HepG2 (cell line): Measurements from ENCODE around the gene GNAL. TPM values are rescaled to one million over a fixed set of nuclear protein-coding genes. Genes with fewer than 3 reads are reported as not detected.

ENCODE experiments used
- ATAC-seq: fragments of 200-7000 bp; cut with Tn5 transposase; 3 replicates; pipeline ENCODE4 v1.9.1; 2020; ENCODE audit warnings: mild to moderate bottlenecking, moderate library complexity
- BruUV-seq: library from RNA; stranded (reverse); fragments of 400-500 nt; replicated peaks from 2 replicates; lab custom pipeline; 2021; lab: Mats Ljungman, UMichigan
- CTCF ChIA-PET: fragments of 300-600 bp; formaldehyde crosslinking; extraction: SDS; loops from one replicate; lab custom pipeline; 2021; ENCODE audit warnings: low total read pairs, inconsistent platforms, low intra/inter-chr PET ratio; lab: Yijun Ruan, JAX
- POLR2A ChIA-PET: fragments of 350-600 bp; sonication (Branson Sonifier 250); formaldehyde crosslinking; loops from one replicate; lab custom pipeline; 2020; ENCODE audit warnings: antibody characterized with exemption, inconsistent platforms; lab: Yijun Ruan, JAX
- DNase-seq: peaks from one replicate; pipeline ENCODE4 v3.0.0-alpha.2; 2015; ENCODE audit warnings: low spot score
- FAIRE-seq: peaks from 3 replicates; lab custom pipeline; 2011; peaks lifted over from hg19 to GRCh38; lab: Jason Lieb, UNC
- H2AFZ ChIP-seq: one replicate; pipeline ENCODE4 v1.6.1; 2011; ENCODE audit warnings: low read length, inconsistent platforms
- H3K27ac ChIP-seq: fragments of 300-600 bp; 3 replicates; pipeline ENCODE4 v1.8.0; 2011; ENCODE audit warnings: mixed run types, mild to moderate bottlenecking, mixed read lengths, low read length, inconsistent platforms; ENCODE audit not compliant: insufficient read depth; ENCODE audit errors: extremely low read length
- H3K27me3 ChIP-seq, 2 experiments: fragments of 200-600 bp in 1 of 2; 2 replicates in 1 of 2; 3 replicates in 1 of 2; pipeline versions ENCODE4 v1.6.0 to v1.8.0; 2011; ENCODE audit warnings: low read length in 2 of 2, mild to moderate bottlenecking in 2 of 2, moderate library complexity in 2 of 2, inconsistent platforms in 1 of 2; ENCODE audit not compliant: insufficient read depth in 2 of 2, control insufficient read depth in 1 of 2
- H3K36me3 ChIP-seq, 2 experiments: fragments of 200-600 bp in 1 of 2; replicated peaks in 1 of 2; 2 replicates in 1 of 2; 3 replicates in 1 of 2; pipeline versions ENCODE4 v1.5.1 to v1.8.0; 2011; ENCODE audit warnings: low read length in 2 of 2, inconsistent platforms in 1 of 2; ENCODE audit not compliant: insufficient read depth in 2 of 2, control insufficient read depth in 1 of 2
- H3K4me1 ChIP-seq: 2 replicates; pipeline ENCODE4 v1.5.1; 2012; ENCODE audit warnings: low read length, inconsistent platforms; ENCODE audit not compliant: insufficient read depth
- H3K4me2 ChIP-seq: 2 replicates; pipeline ENCODE4 v1.6.0; 2011; ENCODE audit warnings: low read depth, low read length, inconsistent platforms
- H3K4me3 ChIP-seq, 3 experiments: fragments of 200-600 bp in 1 of 3; sonication (generic), shearing (Covaris generic) in 1 of 3; replicated peaks in 1 of 3; 2 replicates each; pipeline ENCODE4 v1.5.1; 2011 to 2016; ENCODE audit warnings: low read length in 3 of 3, inconsistent platforms in 2 of 3, low read depth in 2 of 3, mild to moderate bottlenecking in 2 of 3, control low read depth in 1 of 3, mixed read lengths in 1 of 3; ENCODE audit not compliant: insufficient read depth in 1 of 3
- H3K79me2 ChIP-seq: one replicate; pipeline ENCODE4 v1.6.1; 2011; ENCODE audit warnings: low read length, inconsistent platforms; ENCODE audit not compliant: insufficient read depth
- H3K9ac ChIP-seq: 2 replicates; pipeline ENCODE4 v1.6.0; 2011; ENCODE audit warnings: mild to moderate bottlenecking, low read depth, low read length, inconsistent platforms; ENCODE audit not compliant: insufficient read depth
- H3K9me3 ChIP-seq: 2 replicates; pipeline ENCODE4 v1.5.1; 2012; ENCODE audit warnings: mild to moderate bottlenecking, low read length
- H4K20me1 ChIP-seq: 2 replicates; pipeline ENCODE4 v1.6.0; 2011; ENCODE audit warnings: inconsistent platforms, mild to moderate bottlenecking, low read length, moderate library complexity; ENCODE audit not compliant: insufficient read depth
- DNMT1 ChIP-seq: sonication (generic); formaldehyde crosslinking; IDR thresholded peaks from 2 replicates; pipeline ENCODE4 v1.5.1; 2020; ENCODE audit warnings: mild to moderate bottlenecking, missing genetic modification reagents
- FOSL2 ChIP-seq: sonication (generic); formaldehyde crosslinking; IDR thresholded peaks from 2 replicates; pipeline ENCODE4 v1.4.0; 2020; ENCODE audit warnings: missing genetic modification reagents
- MAFG ChIP-seq: sonication (generic); formaldehyde crosslinking; IDR thresholded peaks from 2 replicates; pipeline ENCODE4 v1.5.1; 2020; ENCODE audit warnings: mild to moderate bottlenecking, missing genetic modification reagents
- PCBP2 ChIP-seq: fragments of 200-400 bp; formaldehyde crosslinking; optimal IDR thresholded peaks from 2 replicates; pipeline ENCODE3; 2018; ENCODE audit warnings: low read length, low read depth; ENCODE audit not compliant: poor library complexity, severe bottlenecking
- PPARG ChIP-seq: conservative IDR thresholded peaks from 2 replicates; pipeline ENCODE4 v1.6.1; 2016; ENCODE audit warnings: missing biosample characterization, missing genetic modification reagents
- SKI ChIP-seq: fragments of 450-650 bp; IDR thresholded peaks from one replicate; pipeline ENCODE4 v1.6.1; 2018; ENCODE audit warnings: mild to moderate bottlenecking; ENCODE audit not compliant: partially characterized antibody
- YY1 ChIP-seq: IDR thresholded peaks from 2 replicates; pipeline ENCODE4 v1.6.1; 2011; ENCODE audit warnings: low read length, low read depth, moderate library complexity, mild to moderate bottlenecking; ENCODE audit not compliant: insufficient read depth, insufficient replicate concordance
- ZBTB21 ChIP-seq: sonication (generic); formaldehyde crosslinking; IDR thresholded peaks from 2 replicates; pipeline ENCODE4 v1.4.0; 2020; ENCODE audit warnings: missing genetic modification reagents
- ZBTB8A ChIP-seq: sonication (generic); formaldehyde crosslinking; IDR thresholded peaks from 2 replicates; pipeline ENCODE4 v1.4.0; 2020; ENCODE audit warnings: mild to moderate bottlenecking, low read depth, missing genetic modification reagents, borderline replicate concordance
- ZFAT ChIP-seq: sonication (generic); formaldehyde crosslinking; conservative IDR thresholded peaks from 2 replicates; pipeline ENCODE4 v1.8.1; 2023; ENCODE audit warnings: missing genetic modification reagents, inconsistent platforms
- ZNF263 ChIP-seq: sonication (generic); formaldehyde crosslinking; IDR thresholded peaks from 2 replicates; pipeline ENCODE4 v1.4.0; 2020; ENCODE audit warnings: missing genetic modification reagents
- ZNF550 ChIP-seq: sonication (generic); formaldehyde crosslinking; IDR thresholded peaks from 2 replicates; pipeline ENCODE4 v1.4.0; 2020; ENCODE audit warnings: mild to moderate bottlenecking, missing genetic modification reagents, borderline replicate concordance
- ZNF614 ChIP-seq: IDR thresholded peaks from 2 replicates; pipeline ENCODE4 v1.6.1; 2018; ENCODE audit warnings: missing biosample characterization, missing genetic modification reagents, inconsistent platforms, borderline replicate concordance
- ZNF615 ChIP-seq: sonication (generic); formaldehyde crosslinking; IDR thresholded peaks from 2 replicates; pipeline ENCODE4 v1.5.0; 2020; ENCODE audit warnings: mild to moderate bottlenecking, missing genetic modification reagents, borderline replicate concordance
- ZNF644 ChIP-seq: IDR thresholded peaks from 2 replicates; pipeline ENCODE4 v1.6.1; 2016; ENCODE audit warnings: low read depth
- ZNF7 ChIP-seq: IDR thresholded peaks from 2 replicates; pipeline ENCODE4 v1.6.1; 2016; ENCODE audit warnings: missing biosample characterization, missing genetic modification reagents
- ZNF816 ChIP-seq: sonication (generic); formaldehyde crosslinking; IDR thresholded peaks from 2 replicates; pipeline ENCODE4 v1.8.0; 2022; ENCODE audit warnings: missing genetic modification reagents, mild to moderate bottlenecking, borderline replicate concordance
- WGBS: methylation state at CpG from one replicate; pipeline ENCODE4 v1.1.6; 2017; ENCODE audit warnings: low lambda C conversion rate; 5-methylcytosine and 5-hydroxymethylcytosine counted together
- in situ Hi-C: cut with HindIII; loops from 2 replicates; pipeline ENCODE4 v1.10.0; 2017; ENCODE audit warnings: low pct_unique_long_range_greater_than_20kb; ENCODE audit not compliant: extremely low pct_ligation_motif_present
- intact Hi-C: fragments of 100-400 bp; cut with micrococcal nuclease; formaldehyde crosslinking; loops from one replicate; pipeline ENCODE4 v1.10.0; 2022; ENCODE audit not compliant: unreplicated experiment
- polyA plus RNA-seq, 8 experiments: library from polyadenylated mRNA; depleted of rRNA in 3 of 8; stranded (reverse) in 7 of 8; unstranded in 1 of 8; fragments of >200 nt; fragmentation: Illumina TruSeq in 4 of 8; extraction: Trizol in 4 of 8; gene quantifications; 2 replicates each; pipeline versions ENCODE4 v1.2.1 to v1.2.3, GENCODE V29; 2011 to 2016; ENCODE audit warnings: low read depth in 4 of 8, missing spikeins in 1 of 8, mixed read lengths in 1 of 8; ENCODE audit not compliant: insufficient read depth in 1 of 8
- total RNA-seq, 5 experiments: library from RNA; depleted of rRNA; stranded (reverse); fragments of >200 nt; fragmentation: Illumina TruSeq; extraction: Trizol; gene quantifications; 2 replicates each; pipeline ENCODE4 v1.2.3, GENCODE V29; 2016; ENCODE audit warnings: low read depth in 1 of 5
- TF ChIP-seq, protein P1 (sequence below): sonication (generic); formaldehyde crosslinking; IDR thresholded peaks from 2 replicates; pipeline ENCODE4 v1.8.1; 2023; ENCODE audit warnings: mild to moderate bottlenecking, inconsistent platforms, moderate library complexity, missing genetic modification reagents, borderline replicate concordance
- TF ChIP-seq, protein P2 (sequence below): sonication (generic); formaldehyde crosslinking; conservative IDR thresholded peaks from 2 replicates; pipeline ENCODE4 v1.4.0; 2020; ENCODE audit warnings: missing genetic modification reagents

GNAL gene
- total and polyA plus RNA-seq, 2 of the 13 experiments (the other 11 are each of a cell fraction or from before 2014, with no cell fraction given): 0.87 to 1.4 TPM

DNA sequence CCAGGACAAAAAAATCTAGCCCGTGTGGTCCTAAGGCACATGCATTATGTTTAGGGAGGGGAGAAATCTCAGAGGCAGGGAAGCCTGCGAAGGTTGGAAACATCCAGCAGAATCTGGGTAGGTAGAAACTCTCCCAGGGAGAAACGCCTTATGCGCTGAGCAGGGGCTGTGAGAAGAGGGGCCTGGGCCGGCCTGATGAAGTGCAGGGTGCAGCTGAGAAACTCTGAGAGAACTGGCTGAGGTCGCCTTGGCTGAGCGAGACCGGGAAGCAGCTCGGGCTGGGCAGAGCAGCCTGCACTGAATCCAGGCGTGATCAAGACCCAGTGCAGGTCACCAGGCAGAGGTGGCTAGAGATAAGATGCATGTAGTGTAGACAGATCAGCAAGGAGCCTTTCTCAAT lies 177.3 kb downstream of the GNAL start:
- no peak for ATAC-seq
- no TSS peak for BruUV-seq

More for the DNA sequence above, 177.3 kb downstream of the GNAL start:
- no peak overlapping the region for H3K4me2 ChIP-seq
- H4K20me1 ChIP-seq: no peaks in the 10 kb centered on the region
- POLR2A ChIA-PET: interaction anchor here (1.7 kb wide), 1 partner anchor 10 kb away, joined by 4 read pairs; no protein-coding TSS in a partner anchor
- no peaks in the 10 kb centered on the region for H3K9me3 ChIP-seq
- DNase-seq: no peak
- H3K9ac ChIP-seq: no peak overlapping the region
- H2AFZ ChIP-seq: no peak overlapping the region
- no peaks in the 10 kb centered on the region for H3K79me2 ChIP-seq
- H3K36me3 ChIP-seq: no peaks in the 10 kb centered on the region
- CTCF ChIA-PET: no interaction called here
- no peak for TF ChIP-seq ZNF263 (CRISPR knock-in tag)
- TF ChIP-seq ZNF644: no peak
- no peak for TF ChIP-seq YY1
- TF ChIP-seq ZNF615: no peak
- no peak for TF ChIP-seq ZNF7
- TF ChIP-seq PPARG (CRISPR knock-in tag): no peak
- TF ChIP-seq, protein P1, sequence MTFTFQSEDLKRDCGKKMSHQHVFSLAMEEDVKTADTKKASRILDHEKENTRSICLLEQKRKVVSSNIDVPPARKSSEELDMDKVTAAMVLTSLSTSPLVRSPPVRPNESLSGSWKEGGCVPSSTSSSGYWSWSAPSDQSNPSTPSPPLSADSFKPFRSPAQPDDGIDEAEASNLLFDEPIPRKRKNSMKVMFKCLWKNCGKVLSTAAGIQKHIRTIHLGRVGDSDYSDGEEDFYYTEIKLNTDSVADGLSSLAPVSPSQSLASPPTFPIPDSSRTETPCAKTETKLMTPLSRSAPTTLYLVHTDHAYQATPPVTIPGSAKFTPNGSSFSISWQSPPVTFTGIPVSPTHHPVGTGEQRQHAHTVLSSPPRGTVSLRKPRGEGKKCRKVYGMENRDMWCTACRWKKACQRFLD (CRISPR knock-in tag): no peak
- no peak for TF ChIP-seq FOSL2 (CRISPR knock-in tag)
- TF ChIP-seq ZNF614: no peak
- no peak for TF ChIP-seq ZBTB21
- TF ChIP-seq DNMT1: no peak
- TF ChIP-seq ZBTB8A (CRISPR knock-in tag): no peak
- TF ChIP-seq, protein P2, sequence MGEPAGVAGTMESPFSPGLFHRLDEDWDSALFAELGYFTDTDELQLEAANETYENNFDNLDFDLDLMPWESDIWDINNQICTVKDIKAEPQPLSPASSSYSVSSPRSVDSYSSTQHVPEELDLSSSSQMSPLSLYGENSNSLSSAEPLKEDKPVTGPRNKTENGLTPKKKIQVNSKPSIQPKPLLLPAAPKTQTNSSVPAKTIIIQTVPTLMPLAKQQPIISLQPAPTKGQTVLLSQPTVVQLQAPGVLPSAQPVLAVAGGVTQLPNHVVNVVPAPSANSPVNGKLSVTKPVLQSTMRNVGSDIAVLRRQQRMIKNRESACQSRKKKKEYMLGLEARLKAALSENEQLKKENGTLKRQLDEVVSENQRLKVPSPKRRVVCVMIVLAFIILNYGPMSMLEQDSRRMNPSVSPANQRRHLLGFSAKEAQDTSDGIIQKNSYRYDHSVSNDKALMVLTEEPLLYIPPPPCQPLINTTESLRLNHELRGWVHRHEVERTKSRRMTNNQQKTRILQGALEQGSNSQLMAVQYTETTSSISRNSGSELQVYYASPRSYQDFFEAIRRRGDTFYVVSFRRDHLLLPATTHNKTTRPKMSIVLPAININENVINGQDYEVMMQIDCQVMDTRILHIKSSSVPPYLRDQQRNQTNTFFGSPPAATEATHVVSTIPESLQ: no peak
- no peak for TF ChIP-seq PCBP2
- TF ChIP-seq ZFAT: no peak
- no peak for TF ChIP-seq SKI
- no peak for TF ChIP-seq ZNF550
- no peak for TF ChIP-seq MAFG (CRISPR knock-in tag)
- TF ChIP-seq ZNF816 (CRISPR knock-in tag): no peak
- TF ChIP-seq, all 625 proteins: peak for 0
- WGBS: 81% methylated on average over 10 of the region's 10 CpGs
- Histone ChIP-seq H3K4me3 (no peak overlapping the region), H3K27ac (no peak overlapping the region), H3K4me1 (peaks cover 18% of the 10 kb centered on the region), H3K27me3 (no peaks in the 10 kb centered on the region)
- in situ Hi-C loops (no loop called here), intact Hi-C loops (no loop called here)
- FAIRE-seq: no peak
